ENCODE data around the gene KRT25. TPM values are rescaled to one million over a fixed set of nuclear protein-coding genes. Genes with fewer than 3 reads are reported as not detected.

Gene KRT25
- polyA plus RNA-seq, 2 of the 4 experiments (the other 2 are of a cell fraction) = not detected

- no peak overlapping the region for H3K4me3 ChIP-seq
- DNase-seq (ENCODE audit: low read depth in 1 of 2, low spot score in 1 of 2) (no peak), ATAC-seq (no peak), FAIRE-seq (peak; percentile 32)
- 81% methylated on average over 1 of the region's 1 CpG for WGBS (ENCODE audit: missing lambda C conversion rate)
- ChIA-PET CTCF (interaction anchor here (0.6 to 8.3 kb wide), 5 partner anchors 10 to 863 kb away, joined by 3 to 86 read pairs (median 9); no protein-coding TSS in a partner anchor), POLR2A (no interaction called here)
- peaks cover 7% of the 10 kb centered on the region for H3K4me1 ChIP-seq
- H3K27ac ChIP-seq = no peak overlapping the region
- H3K4me2 ChIP-seq = no peak overlapping the region
- TF ChIP-seq ZSCAN20 (CRISPR knock-in tag; IDR thresholded peaks at IDR 0.05) (no peak), NFE2L2 (conservative IDR thresholded peaks at IDR 0.05; ENCODE audit: low read length) (no peak), CHD4 (IDR thresholded peaks at IDR 0.05; ENCODE audit: borderline replicate concordance) (no peak), HOXB5 (CRISPR knock-in tag; IDR thresholded peaks at IDR 0.05) (no peak)
- TF ChIP-seq, protein P1, sequence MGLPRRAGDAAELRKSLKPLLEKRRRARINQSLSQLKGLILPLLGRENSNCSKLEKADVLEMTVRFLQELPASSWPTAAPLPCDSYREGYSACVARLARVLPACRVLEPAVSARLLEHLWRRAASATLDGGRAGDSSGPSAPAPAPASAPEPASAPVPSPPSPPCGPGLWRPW (IDR thresholded peaks at IDR 0.05) = no peak
- H3K9me3 ChIP-seq = no peaks in the 10 kb centered on the region; the same call in 2 of the 3 replicates
Observed at GRCh38 chr17:40800381-40800780, 45.2 kb upstream of the KRT25 start.

GRCh38 chr17:40799859-40800258 lies 44.7 kb upstream of the KRT25 start, which contains the start of gene KRT28:
TSS of gene KRT28 (minus strand) at chr17:40799959. CDS start at chr17:40799893, 66 bp downstream.
- Histone ChIP-seq H3K4me3 (no peak within 1 kb of the TSS), H3K4me2 (no peak within 1 kb of the TSS), H3K27ac (no peak within 1 kb of the TSS), H3K9me3 (no peaks in the 10 kb centered on the region), H3K4me1 (peaks cover 7% of the 10 kb centered on the region)
- no peak for ATAC-seq
- no peak for FAIRE-seq
- TF ChIP-seq CHD2 (IDR thresholded peaks at IDR 0.05; ENCODE audit: low read length, partially characterized antibody) (no peak), MAFK (IDR thresholded peaks at IDR 0.05; ENCODE audit: partially characterized antibody) (no peak), HOXB5 (CRISPR knock-in tag; IDR thresholded peaks at IDR 0.05) (no peak), HDAC2 (IDR thresholded peaks at IDR 0.05) (no peak), ESRRA (IDR thresholded peaks at IDR 0.05; ENCODE audit: borderline replicate concordance, low read length) (no peak), RFX5 (IDR thresholded peaks at IDR 0.05) (no peak), HOXA7 (CRISPR knock-in tag; IDR thresholded peaks at IDR 0.05) (no peak), CBX2 (IDR thresholded peaks at IDR 0.05; ENCODE audit: borderline replicate concordance, low read depth) (no peak), SREBF2 (IDR thresholded peaks at IDR 0.05) (no peak)
- CTCF ChIA-PET = interaction anchor here (0.6 to 8.3 kb wide), 4 partner anchors 180 to 863 kb away, joined by 3 to 86 read pairs (median 4); no protein-coding TSS in a partner anchor
- DNase-seq (ENCODE audit: low read depth in 1 of 2, low spot score in 1 of 2) = no peak
- POLR2A ChIA-PET = no interaction called here
- WGBS (ENCODE audit: missing lambda C conversion rate) = 55% methylated on average over 3 of the region's 3 CpGs

DNA sequence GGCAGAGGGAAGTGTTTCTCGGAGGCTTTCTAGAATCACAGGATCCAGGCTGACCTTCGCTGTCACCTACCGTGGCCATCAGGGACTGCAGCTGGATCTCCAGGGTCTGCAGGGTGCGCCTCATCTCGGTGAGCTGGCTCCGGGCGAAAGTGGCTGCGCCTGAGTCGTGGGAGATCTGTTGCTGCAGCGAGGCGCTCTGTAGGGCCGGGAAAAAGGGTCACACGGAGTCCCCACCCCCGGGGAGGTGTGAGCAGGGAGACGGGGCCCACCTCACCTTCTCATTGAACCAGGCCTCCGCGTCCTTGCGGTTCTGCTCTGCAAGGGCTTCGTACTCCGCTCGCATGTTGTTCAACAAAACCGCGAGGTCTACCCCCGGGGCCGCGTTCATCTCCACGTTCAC lies 41.7 kb upstream of the KRT25 start:
- ChIA-PET CTCF (interaction anchor here (0.6 to 11.5 kb wide), 8 partner anchors 14 to 983 kb away, joined by 3 to 304 read pairs (median 8); no protein-coding TSS in a partner anchor), POLR2A (no interaction called here)
- Histone ChIP-seq H3K4me2 (no peak overlapping the region), H3K27ac (no peak overlapping the region), H3K4me1 (no peaks in the 10 kb centered on the region), H3K9me3 (no peaks in the 10 kb centered on the region), H3K4me3 (no peak overlapping the region)
- FAIRE-seq (no peak), DNase-seq (ENCODE audit: low read depth in 1 of 2, low spot score in 1 of 2) (no peak), ATAC-seq (no peak)
- TF ChIP-seq CEBPB (IDR thresholded peaks at IDR 0.05) (no peak), ESRRA (IDR thresholded peaks at IDR 0.05; ENCODE audit: borderline replicate concordance, low read length) (no peak), ZNF302 (CRISPR knock-in tag; IDR thresholded peaks at IDR 0.05) (no peak), FOXS1 (CRISPR knock-in tag; IDR thresholded peaks at IDR 0.05) (no peak), HOXA7 (CRISPR knock-in tag; IDR thresholded peaks at IDR 0.05) (no peak), CBX2 (IDR thresholded peaks at IDR 0.05; ENCODE audit: borderline replicate concordance, low read depth) (no peak)
- TF ChIP-seq, protein P2, sequence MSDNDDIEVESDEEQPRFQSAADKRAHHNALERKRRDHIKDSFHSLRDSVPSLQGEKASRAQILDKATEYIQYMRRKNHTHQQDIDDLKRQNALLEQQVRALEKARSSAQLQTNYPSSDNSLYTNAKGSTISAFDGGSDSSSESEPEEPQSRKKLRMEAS (IDR thresholded peaks at IDR 0.05) = no peak
- 84% methylated on average over 27 of the region's 27 CpGs for WGBS (ENCODE audit: missing lambda C conversion rate)

- 65% methylated on average over 10 of the region's 10 CpGs for WGBS (ENCODE audit: missing lambda C conversion rate)
- ATAC-seq (no peak), FAIRE-seq (peak; percentile 13), DNase-seq (ENCODE audit: low read depth in 1 of 2, low spot score in 1 of 2) (no peak)
- Histone ChIP-seq H3K4me1 (no peaks in the 10 kb centered on the region), H3K27ac (no peak overlapping the region), H3K4me2 (no peak overlapping the region), H3K9me3 (no peaks in the 10 kb centered on the region), H3K4me3 (no peak overlapping the region)
- CTCF ChIA-PET = interaction anchor here (0.9 to 11.5 kb wide), 11 partner anchors 9 to 871 kb away, joined by 3 to 304 read pairs (median 7); no protein-coding TSS in a partner anchor
- POLR2A ChIA-PET = no interaction called here
- TF ChIP-seq HDAC2 (IDR thresholded peaks at IDR 0.05) = no peak
- no peak for TF ChIP-seq RCOR1 (IDR thresholded peaks at IDR 0.05; ENCODE audit: low read depth, low read length)
- no peak for TF ChIP-seq CEBPB (IDR thresholded peaks at IDR 0.05)
- no peak for TF ChIP-seq RAD21 (conservative IDR thresholded peaks at IDR 0.05 in 1 of 2, IDR thresholded peaks at IDR 0.05 in 1 of 2)
- TF ChIP-seq EHF (CRISPR knock-in tag; IDR thresholded peaks at IDR 0.05) = no peak
- no peak for TF ChIP-seq FOXS1 (CRISPR knock-in tag; IDR thresholded peaks at IDR 0.05)
- TF ChIP-seq CBX8 (IDR thresholded peaks at IDR 0.05) = no peak
- TF ChIP-seq, protein P2 (IDR thresholded peaks at IDR 0.05) = no peak
- TF ChIP-seq FOSB (CRISPR knock-in tag; IDR thresholded peaks at IDR 0.05) = no peak
- no peak for TF ChIP-seq EHMT2 (IDR thresholded peaks at IDR 0.05; ENCODE audit: low read depth)
- no peak for TF ChIP-seq TFCP2L1 (CRISPR knock-in tag; IDR thresholded peaks at IDR 0.05)
- TF ChIP-seq, protein P3, sequence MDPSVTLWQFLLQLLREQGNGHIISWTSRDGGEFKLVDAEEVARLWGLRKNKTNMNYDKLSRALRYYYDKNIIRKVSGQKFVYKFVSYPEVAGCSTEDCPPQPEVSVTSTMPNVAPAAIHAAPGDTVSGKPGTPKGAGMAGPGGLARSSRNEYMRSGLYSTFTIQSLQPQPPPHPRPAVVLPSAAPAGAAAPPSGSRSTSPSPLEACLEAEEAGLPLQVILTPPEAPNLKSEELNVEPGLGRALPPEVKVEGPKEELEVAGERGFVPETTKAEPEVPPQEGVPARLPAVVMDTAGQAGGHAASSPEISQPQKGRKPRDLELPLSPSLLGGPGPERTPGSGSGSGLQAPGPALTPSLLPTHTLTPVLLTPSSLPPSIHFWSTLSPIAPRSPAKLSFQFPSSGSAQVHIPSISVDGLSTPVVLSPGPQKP (IDR thresholded peaks at IDR 0.05; ENCODE audit: low read depth, low read length) = no peak
- TF ChIP-seq ZNF302 (CRISPR knock-in tag; IDR thresholded peaks at IDR 0.05) = no peak
Observed at GRCh38 chr17:40795019-40795667, 40.0 kb upstream of the KRT25 start.

Data from A549 (cell line).